OCI-LY3 (cell line): ENCODE data around the gene NPNT.

Source experiments
- H2AFZ ChIP-seq: fragments of 200-600, 300-600 bp; shearing (Covaris generic); 2 replicates; pipeline ENCODE4 v1.6.0; 2014; ENCODE audit warnings: antibody characterized with exemption, low read depth, low read length
- H3K27ac ChIP-seq: fragments of 200-600, 300-600 bp; sonication (generic); 2 replicates; pipeline ENCODE4 v1.5.1; 2014; ENCODE audit warnings: mild to moderate bottlenecking, low read length, moderate library complexity, mixed read lengths
- H3K27me3 ChIP-seq: fragments of 200-600, 300-600 bp; sonication (generic); 2 replicates; pipeline ENCODE4 v1.6.1; 2014; ENCODE audit warnings: low read depth, low read length, mixed read lengths
- H3K36me3 ChIP-seq: fragments of 200-600, 300-600 bp; sonication (generic); replicated peaks from 2 replicates; pipeline ENCODE3; 2014; ENCODE audit warnings: low read depth, low read length, mixed read lengths
- H3K4me1 ChIP-seq: fragments of 300-600, 200-600 bp; sonication (generic); 2 replicates; pipeline ENCODE4 v1.6.1; 2014; ENCODE audit warnings: low read length, mixed read lengths
- H3K4me2 ChIP-seq: fragments of 200-600, 300-600 bp; sonication (generic); 2 replicates; pipeline ENCODE4 v1.6.1; 2014; ENCODE audit warnings: low read length, mixed read lengths
- H3K4me3 ChIP-seq: fragments of 300-600, 200-600 bp; sonication (generic); 2 replicates; pipeline ENCODE4 v1.5.1; 2014; ENCODE audit warnings: antibody characterized with exemption, mild to moderate bottlenecking, low read length, moderate library complexity
- H3K79me2 ChIP-seq: fragments of 300-600, 200-600 bp; shearing (Covaris generic); 2 replicates; pipeline ENCODE4 v1.6.1; 2014; ENCODE audit warnings: mild to moderate bottlenecking, low read length, mixed read lengths
- H3K9ac ChIP-seq: fragments of 300-600, 200-600 bp; shearing (Covaris generic); 2 replicates; pipeline ENCODE4 v1.6.0; 2014; ENCODE audit warnings: mild to moderate bottlenecking, low read length, moderate library complexity
- H3K9me3 ChIP-seq: fragments of 200-600, 300-600 bp; shearing (Covaris generic); 2 replicates; pipeline ENCODE4 v1.6.1; 2014; ENCODE audit warnings: low read length, mixed read lengths; ENCODE audit not compliant: insufficient read depth
- H4K20me1 ChIP-seq: fragments of 200-600, 300-600 bp; sonication (generic); 2 replicates; pipeline ENCODE4 v1.6.1; 2016; ENCODE audit warnings: low read length, mixed read lengths; ENCODE audit not compliant: insufficient read depth
- CTCF ChIP-seq: fragments of 200-600, 300-600 bp; sonication (generic); IDR thresholded peaks from 2 replicates; pipeline ENCODE4 v1.5.1; 2014; ENCODE audit warnings: antibody characterized with exemption, low read length, low read depth
- EZH2phosphoT487 ChIP-seq: fragments of 200-600 bp; shearing (Covaris generic); IDR thresholded peaks from 2 replicates; pipeline ENCODE4 v1.6.1; 2018; ENCODE audit warnings: antibody characterized with exemption, mixed run types, low read depth

Gene NPNT

GRCh38 chr4:105967058-105967658 is 71.9 kb downstream of the NPNT start:
- H3K4me3 ChIP-seq: no peak overlapping the region
- no peak overlapping the region for H2AFZ ChIP-seq
- H3K36me3 ChIP-seq: no peaks in the 10 kb centered on the region
- H3K4me2 ChIP-seq: no peak overlapping the region
- H3K27me3 ChIP-seq: no peaks in the 10 kb centered on the region
- TF ChIP-seq CTCF: no peak
- no peak for TF ChIP-seq EZH2phosphoT487
- no peaks in the 10 kb centered on the region for H3K9me3 ChIP-seq
- H3K27ac ChIP-seq: no peak overlapping the region
- no peak overlapping the region for H3K9ac ChIP-seq
- H3K4me1 ChIP-seq: no peaks in the 10 kb centered on the region
- no peaks in the 10 kb centered on the region for H4K20me1 ChIP-seq
- H3K79me2 ChIP-seq: no peaks in the 10 kb centered on the region

- H3K4me1 ChIP-seq: no peaks in the 10 kb centered on the region
- no peaks in the 10 kb centered on the region for H4K20me1 ChIP-seq
- H3K27ac ChIP-seq: no peak overlapping the region
- no peak overlapping the region for H2AFZ ChIP-seq
- no peaks in the 10 kb centered on the region for H3K36me3 ChIP-seq
- no peak overlapping the region for H3K4me3 ChIP-seq
- no peaks in the 10 kb centered on the region for H3K27me3 ChIP-seq
- H3K9me3 ChIP-seq: no peaks in the 10 kb centered on the region
- no peak overlapping the region for H3K9ac ChIP-seq
- TF ChIP-seq EZH2phosphoT487 (no peak), CTCF (no peak)
- no peaks in the 10 kb centered on the region for H3K79me2 ChIP-seq
- H3K4me2 ChIP-seq: no peak overlapping the region
Observed at GRCh38 chr4:105969575-105969974, 74.3 kb downstream of the NPNT start.

GRCh38 chr4:105970371-105970770 is 75.1 kb downstream of the NPNT start:
- no peak overlapping the region for H3K4me2 ChIP-seq
- no peak overlapping the region for H3K4me3 ChIP-seq
- no peaks in the 10 kb centered on the region for H3K9me3 ChIP-seq
- no peaks in the 10 kb centered on the region for H3K27me3 ChIP-seq
- no peaks in the 10 kb centered on the region for H3K36me3 ChIP-seq
- no peaks in the 10 kb centered on the region for H4K20me1 ChIP-seq
- no peak for TF ChIP-seq EZH2phosphoT487
- no peak for TF ChIP-seq CTCF
- H3K4me1 ChIP-seq: no peaks in the 10 kb centered on the region
- no peaks in the 10 kb centered on the region for H3K79me2 ChIP-seq
- H3K27ac ChIP-seq: no peak overlapping the region
- H2AFZ ChIP-seq: no peak overlapping the region
- no peak overlapping the region for H3K9ac ChIP-seq

- Histone ChIP-seq H3K9ac (no peak overlapping the region), H3K27me3 (no peaks in the 10 kb centered on the region), H3K79me2 (no peaks in the 10 kb centered on the region), H3K27ac (no peak overlapping the region), H3K36me3 (no peaks in the 10 kb centered on the region), H3K4me2 (no peak overlapping the region), H3K4me3 (no peak overlapping the region), H2AFZ (no peak overlapping the region), H3K4me1 (no peaks in the 10 kb centered on the region), H4K20me1 (no peaks in the 10 kb centered on the region), H3K9me3 (no peaks in the 10 kb centered on the region)
- TF ChIP-seq CTCF: no peak
- TF ChIP-seq EZH2phosphoT487: no peak
Observed at GRCh38 chr4:105971036-105971435, 75.8 kb downstream of the NPNT start.
